Cardiac fibroblast (primary cell): ENCODE results near the gene RFC3.
A peak's percentile ranks its signal among the peaks of the same experiment; 100 is the strongest.

Source experiments
- DNase-seq, 2 donors: peaks; one replicate each; pipeline versions ENCODE4 v3.0.0 to v3.0.0-alpha.2; 2010; ENCODE audit warnings: low read depth in 2 of 2
- H3K4me3 ChIP-seq, 2 donors: replicated peaks in 1 of 2; 1 replicate in 1 of 2; 2 replicates in 1 of 2; pipeline ENCODE4 v1.5.1; 2011; ENCODE audit warnings: low read depth in 2 of 2, low read length in 2 of 2, mild to moderate bottlenecking in 2 of 2, moderate library complexity in 1 of 2
- TF ChIP-seq, protein P1 (sequence below): IDR thresholded peaks from one replicate; pipeline ENCODE4 v1.5.1; 2011; ENCODE audit warnings: low read depth, mild to moderate bottlenecking, low read length, inconsistent platforms

The RFC3 gene

DNA sequence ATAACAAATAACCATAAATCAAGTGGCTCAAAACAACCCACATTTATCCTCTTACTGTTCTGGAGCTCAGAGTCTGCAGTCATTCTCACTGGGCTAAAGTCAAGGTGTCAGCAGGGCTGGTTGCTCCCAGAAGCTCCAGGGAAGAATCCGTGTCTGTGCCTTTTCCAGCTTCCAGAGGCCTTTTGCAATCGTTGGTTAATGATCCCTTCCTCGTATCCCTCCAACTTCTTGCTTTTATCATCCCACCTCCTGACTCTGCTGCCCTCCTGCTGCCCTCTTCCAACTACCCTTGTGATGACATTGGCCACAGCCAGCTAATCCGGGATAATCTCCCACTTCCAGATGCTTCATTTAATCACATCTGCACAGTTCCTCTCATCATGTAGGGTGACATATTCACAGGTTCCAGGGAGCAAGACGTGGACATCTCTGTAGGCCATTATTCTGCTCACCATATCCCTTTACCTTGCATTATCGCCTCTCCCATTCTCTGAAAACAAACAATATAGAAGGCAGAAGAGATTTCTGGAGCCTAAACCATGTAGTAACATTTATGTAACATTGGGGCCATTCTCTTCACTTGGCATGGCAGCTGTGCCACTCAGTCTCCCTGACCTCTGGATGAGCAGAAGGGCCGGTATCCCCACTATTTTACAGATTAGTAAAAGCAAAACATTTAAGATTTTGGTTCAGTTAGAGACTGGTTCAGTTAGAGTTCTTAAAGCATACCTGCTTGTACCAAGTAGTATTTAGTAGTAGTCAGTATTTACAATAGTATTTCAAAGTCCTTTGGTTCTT is 53.5 kb downstream of the RFC3 start:
- TF ChIP-seq, protein P1, sequence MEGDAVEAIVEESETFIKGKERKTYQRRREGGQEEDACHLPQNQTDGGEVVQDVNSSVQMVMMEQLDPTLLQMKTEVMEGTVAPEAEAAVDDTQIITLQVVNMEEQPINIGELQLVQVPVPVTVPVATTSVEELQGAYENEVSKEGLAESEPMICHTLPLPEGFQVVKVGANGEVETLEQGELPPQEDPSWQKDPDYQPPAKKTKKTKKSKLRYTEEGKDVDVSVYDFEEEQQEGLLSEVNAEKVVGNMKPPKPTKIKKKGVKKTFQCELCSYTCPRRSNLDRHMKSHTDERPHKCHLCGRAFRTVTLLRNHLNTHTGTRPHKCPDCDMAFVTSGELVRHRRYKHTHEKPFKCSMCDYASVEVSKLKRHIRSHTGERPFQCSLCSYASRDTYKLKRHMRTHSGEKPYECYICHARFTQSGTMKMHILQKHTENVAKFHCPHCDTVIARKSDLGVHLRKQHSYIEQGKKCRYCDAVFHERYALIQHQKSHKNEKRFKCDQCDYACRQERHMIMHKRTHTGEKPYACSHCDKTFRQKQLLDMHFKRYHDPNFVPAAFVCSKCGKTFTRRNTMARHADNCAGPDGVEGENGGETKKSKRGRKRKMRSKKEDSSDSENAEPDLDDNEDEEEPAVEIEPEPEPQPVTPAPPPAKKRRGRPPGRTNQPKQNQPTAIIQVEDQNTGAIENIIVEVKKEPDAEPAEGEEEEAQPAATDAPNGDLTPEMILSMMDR: no peak
- H3K4me3 ChIP-seq: no peak overlapping the region
- no peak for DNase-seq

DNA sequence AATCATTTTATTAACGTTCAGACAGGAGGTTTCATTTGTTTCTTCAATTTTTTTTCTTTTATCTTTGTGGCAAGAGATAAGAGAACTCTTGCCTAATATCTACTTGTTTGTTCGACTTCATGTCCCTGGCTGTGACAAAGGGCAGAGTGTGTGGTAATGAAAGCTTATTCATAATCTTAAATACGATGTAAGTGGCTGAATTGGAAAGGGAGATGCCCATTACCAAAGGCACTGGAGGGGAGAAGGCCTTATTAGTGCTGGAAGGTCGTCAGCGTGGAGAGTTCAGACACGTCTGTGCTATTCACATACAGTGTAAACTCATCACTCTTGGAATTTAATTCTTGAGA is 54.0 kb downstream of the RFC3 start:
- no peak overlapping the region for H3K4me3 ChIP-seq
- DNase-seq: peak in 1 of 2 donors; percentile 48
- TF ChIP-seq, protein P1: no peak

DNA sequence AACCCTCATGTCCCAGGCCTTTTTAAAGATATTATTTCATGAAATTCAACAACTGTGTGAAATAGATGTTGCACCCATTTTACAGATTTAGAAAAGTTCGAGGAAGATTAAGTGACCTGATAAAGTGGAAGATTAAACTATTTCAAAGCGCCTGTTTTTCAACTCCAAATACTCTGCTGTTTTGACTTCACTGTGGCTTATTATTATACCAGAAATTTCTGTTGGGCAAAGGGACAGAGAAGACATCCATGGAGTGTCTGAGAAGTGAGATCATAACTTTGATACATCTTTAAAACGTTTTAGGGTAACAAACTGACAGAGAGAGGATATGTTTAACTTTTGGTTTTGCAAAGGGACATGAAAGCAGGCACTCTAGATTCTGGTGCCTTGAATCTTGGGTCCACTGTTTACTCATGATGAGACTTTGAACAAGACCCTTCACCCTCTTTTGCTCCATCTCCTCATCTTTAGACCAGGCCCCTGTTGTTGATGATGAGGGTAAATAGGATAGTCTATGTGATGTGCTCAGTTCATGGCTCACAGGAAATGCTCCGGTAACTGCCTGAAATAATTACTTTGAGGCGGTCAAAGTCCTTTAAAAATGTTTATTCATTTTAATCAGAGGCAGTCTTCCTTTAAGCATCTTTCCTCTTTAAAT is 55.4 kb downstream of the RFC3 start:
- TF ChIP-seq, protein P1: no peak
- H3K4me3 ChIP-seq: no peak overlapping the region
- DNase-seq: no peak

DNA sequence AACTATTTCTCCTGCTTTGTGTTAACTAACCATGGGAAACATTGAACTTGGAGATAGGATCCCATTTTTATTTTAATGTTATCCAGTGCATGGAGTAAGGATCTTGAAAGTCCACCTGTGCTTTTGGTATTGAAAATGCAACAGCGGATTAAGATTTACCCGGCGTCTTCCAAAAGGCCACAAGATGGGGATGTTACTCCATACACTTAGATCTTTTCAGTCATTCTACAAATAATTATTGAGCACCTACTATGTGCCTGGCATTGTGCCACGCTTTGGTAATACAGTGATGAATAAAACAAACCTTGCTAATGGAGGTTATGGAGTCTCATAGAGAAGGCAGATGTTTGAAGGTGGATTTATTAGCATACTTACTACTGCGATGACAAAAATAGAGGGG is 56.9 kb downstream of the RFC3 start:
- TF ChIP-seq, protein P1: no peak

DNA sequence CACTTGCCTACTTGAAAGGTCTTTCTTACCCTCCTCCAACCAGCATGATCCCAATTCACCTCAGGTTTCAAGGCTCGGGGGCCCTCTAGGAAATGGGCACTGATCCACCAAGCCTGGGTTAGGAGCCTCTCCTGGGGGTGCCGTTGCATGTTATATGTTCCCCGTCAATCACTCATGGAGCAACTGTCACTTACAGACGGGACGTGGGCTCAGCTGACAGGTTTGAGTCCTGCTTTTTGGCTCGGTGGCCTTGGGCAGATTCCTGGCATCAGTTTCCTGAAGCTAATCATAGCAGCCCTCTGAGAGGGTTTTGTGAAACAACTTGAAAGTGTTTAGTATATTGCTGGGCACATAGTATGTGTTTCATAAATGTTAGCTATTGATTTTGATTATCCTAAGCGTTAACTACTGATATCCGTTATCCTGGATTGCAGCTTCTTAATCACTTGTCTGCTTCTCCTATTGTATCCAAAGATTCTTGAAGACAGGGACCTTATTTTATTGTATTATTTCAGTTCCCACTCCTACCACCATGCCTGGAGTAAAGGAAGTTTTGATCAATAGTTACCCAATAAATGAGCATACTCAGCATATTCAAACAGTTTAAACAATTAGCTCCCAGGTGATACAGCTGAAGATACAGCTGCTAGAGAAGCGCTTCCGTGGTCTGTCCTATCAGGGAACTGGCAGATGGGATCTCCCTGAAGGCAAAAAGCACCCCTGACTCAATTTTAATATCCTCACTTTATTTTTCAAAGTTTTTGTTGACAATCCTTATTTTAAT is 57.9 kb downstream of the RFC3 start:
- DNase-seq: no peak
- TF ChIP-seq, protein P1: no peak

More for the DNA sequence above, 56.9 kb downstream of the RFC3 start:
- no peak overlapping the region for H3K4me3 ChIP-seq
- DNase-seq: peak in 1 of 2 donors; percentile 2

DNA sequence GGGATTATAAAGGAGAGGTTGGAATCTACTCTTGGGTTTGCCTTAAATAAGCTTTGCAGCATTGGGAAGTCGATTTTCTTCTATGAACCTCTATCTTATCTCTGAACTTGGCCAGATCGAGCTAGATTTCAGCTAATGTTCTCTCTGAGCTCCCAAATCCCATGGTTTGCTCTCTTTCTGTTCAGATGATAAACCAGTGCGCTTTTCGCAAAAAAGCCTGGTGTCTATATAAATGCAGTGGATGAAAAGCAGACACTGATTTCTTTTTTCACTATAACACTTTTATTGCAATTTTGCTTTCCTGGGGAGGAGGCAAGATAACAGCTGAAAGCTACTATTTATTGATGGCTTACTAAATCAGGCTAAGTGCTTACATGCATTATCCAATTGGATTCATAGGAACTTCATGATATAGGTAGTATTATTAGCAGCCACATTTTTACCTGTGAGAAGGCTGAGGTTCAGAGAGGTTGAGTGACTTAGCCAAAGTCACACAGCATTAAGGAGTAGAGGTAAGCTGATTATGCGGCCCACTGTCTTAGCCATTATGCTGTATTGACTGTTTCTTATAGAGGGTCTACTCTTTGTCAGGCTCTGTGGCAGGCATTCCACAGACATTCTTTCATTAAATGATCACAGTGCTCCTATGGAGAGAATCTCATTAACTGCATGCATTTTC is 58.9 kb downstream of the RFC3 start:
- DNase-seq: no peak
- TF ChIP-seq, protein P1: no peak
- no peak overlapping the region for H3K4me3 ChIP-seq

More for the DNA sequence above, 57.9 kb downstream of the RFC3 start:
- H3K4me3 ChIP-seq: no peak overlapping the region
